ENCODE data around the gene APBB2. TPM values are rescaled to one million over a fixed set of nuclear protein-coding genes. Genes with fewer than 3 reads are reported as not detected.

Gene APBB2
- total RNA-seq, 2 donors from 2014 or later: 56.1 to 64.8 TPM

GRCh38 chr4:41176340-41176739 lies 38.0 kb downstream of the APBB2 start:
- DNase-seq: no peak
- H3K36me3 ChIP-seq (ENCODE audit: control insufficient read depth, insufficient read depth, low read length): no peaks in the 10 kb centered on the region
- TF ChIP-seq, protein P1, sequence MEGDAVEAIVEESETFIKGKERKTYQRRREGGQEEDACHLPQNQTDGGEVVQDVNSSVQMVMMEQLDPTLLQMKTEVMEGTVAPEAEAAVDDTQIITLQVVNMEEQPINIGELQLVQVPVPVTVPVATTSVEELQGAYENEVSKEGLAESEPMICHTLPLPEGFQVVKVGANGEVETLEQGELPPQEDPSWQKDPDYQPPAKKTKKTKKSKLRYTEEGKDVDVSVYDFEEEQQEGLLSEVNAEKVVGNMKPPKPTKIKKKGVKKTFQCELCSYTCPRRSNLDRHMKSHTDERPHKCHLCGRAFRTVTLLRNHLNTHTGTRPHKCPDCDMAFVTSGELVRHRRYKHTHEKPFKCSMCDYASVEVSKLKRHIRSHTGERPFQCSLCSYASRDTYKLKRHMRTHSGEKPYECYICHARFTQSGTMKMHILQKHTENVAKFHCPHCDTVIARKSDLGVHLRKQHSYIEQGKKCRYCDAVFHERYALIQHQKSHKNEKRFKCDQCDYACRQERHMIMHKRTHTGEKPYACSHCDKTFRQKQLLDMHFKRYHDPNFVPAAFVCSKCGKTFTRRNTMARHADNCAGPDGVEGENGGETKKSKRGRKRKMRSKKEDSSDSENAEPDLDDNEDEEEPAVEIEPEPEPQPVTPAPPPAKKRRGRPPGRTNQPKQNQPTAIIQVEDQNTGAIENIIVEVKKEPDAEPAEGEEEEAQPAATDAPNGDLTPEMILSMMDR (conservative IDR thresholded peaks at IDR 0.05): no peak
- Mint-ChIP-seq H3K9me3 (no peaks in the 10 kb centered on the region), H3K4me1 (peaks cover 31% of the 10 kb centered on the region), H3K4me3 (no peak overlapping the region), H3K27me3 (ENCODE audit: insufficient read depth) (no peaks in the 10 kb centered on the region), H3K27ac (no peak overlapping the region), H3K36me3 (ENCODE audit: low read depth) (no peaks in the 10 kb centered on the region)
- H3K4me3 ChIP-seq (ENCODE audit: low read length): no peak overlapping the region
- H3K9me3 ChIP-seq (ENCODE audit: control insufficient read depth, low read length): no peaks in the 10 kb centered on the region
- H3K4me1 ChIP-seq (ENCODE audit: control insufficient read depth, insufficient read depth, low read length): peaks cover 5% of the 10 kb centered on the region
- no peak overlapping the region for H3K27ac ChIP-seq (ENCODE audit: low read depth, low read length)
- H3K9ac ChIP-seq (ENCODE audit: extremely low read depth, low read length, poor library complexity, severe bottlenecking): no peak overlapping the region
- 90% methylated on average over 1 of the region's 1 CpG; no CpG with 5 or more reads in 1 of the 2 experiments for WGBS, 2 experiments (ENCODE audit: insufficient coverage in 1 of 2, insufficient read length in 1 of 2)
- no peaks in the 10 kb centered on the region for H3K27me3 ChIP-seq (ENCODE audit: control insufficient read depth, insufficient read depth, low read length, poor library complexity, severe bottlenecking)

- Histone ChIP-seq H3K9me3 (ENCODE audit: control insufficient read depth, low read length) (no peaks in the 10 kb centered on the region), H3K9ac (ENCODE audit: extremely low read depth, low read length, poor library complexity, severe bottlenecking) (no peak overlapping the region), H3K4me1 (ENCODE audit: control insufficient read depth, insufficient read depth, low read length) (peaks cover 5% of the 10 kb centered on the region), H3K4me3 (ENCODE audit: low read length) (no peak overlapping the region), H3K36me3 (ENCODE audit: control insufficient read depth, insufficient read depth, low read length) (no peaks in the 10 kb centered on the region), H3K27ac (ENCODE audit: low read depth, low read length) (no peak overlapping the region), H3K27me3 (ENCODE audit: control insufficient read depth, insufficient read depth, low read length, poor library complexity, severe bottlenecking) (no peaks in the 10 kb centered on the region)
- no peak overlapping the region for H3K4me3 Mint-ChIP-seq
- TF ChIP-seq, protein P1 (conservative IDR thresholded peaks at IDR 0.05): no peak
- DNase-seq: no peak
- H3K9me3 Mint-ChIP-seq: no peaks in the 10 kb centered on the region
- H3K4me1 Mint-ChIP-seq: peaks cover 36% of the 10 kb centered on the region
- no peak overlapping the region for H3K27ac Mint-ChIP-seq
- no peaks in the 10 kb centered on the region for H3K27me3 Mint-ChIP-seq (ENCODE audit: insufficient read depth)
- H3K36me3 Mint-ChIP-seq (ENCODE audit: low read depth): no peaks in the 10 kb centered on the region
These were observed 38.5 kb downstream of the APBB2 start for GRCh38 chr4:41175794-41176193.

- no peak overlapping the region for H3K4me3 Mint-ChIP-seq
- DNase-seq: no peak
- no peak overlapping the region for H3K9ac ChIP-seq (ENCODE audit: extremely low read depth, low read length, poor library complexity, severe bottlenecking)
These were observed 39.9 kb downstream of the APBB2 start for GRCh38 chr4:41174444-41174843.

More at GRCh38 chr4:41174444-41174843, 39.9 kb downstream of the APBB2 start:
- no peak overlapping the region for H3K4me3 ChIP-seq (ENCODE audit: low read length)
- Mint-ChIP-seq H3K36me3 (ENCODE audit: low read depth) (no peaks in the 10 kb centered on the region), H3K4me1 (peaks cover 35% of the 10 kb centered on the region), H3K27me3 (ENCODE audit: insufficient read depth) (no peaks in the 10 kb centered on the region), H3K27ac (no peak overlapping the region), H3K9me3 (no peaks in the 10 kb centered on the region)
- no peaks in the 10 kb centered on the region for H3K9me3 ChIP-seq (ENCODE audit: control insufficient read depth, low read length)
- H3K27ac ChIP-seq (ENCODE audit: low read depth, low read length): no peak overlapping the region
- no peaks in the 10 kb centered on the region for H3K4me1 ChIP-seq (ENCODE audit: control insufficient read depth, insufficient read depth, low read length)
- H3K36me3 ChIP-seq (ENCODE audit: control insufficient read depth, insufficient read depth, low read length): no peaks in the 10 kb centered on the region
- WGBS, 2 experiments (ENCODE audit: insufficient coverage in 1 of 2, insufficient read length in 1 of 2): 94 to 99% methylated on average over 2 to 4 of the region's 4 CpGs
- TF ChIP-seq, protein P1 (conservative IDR thresholded peaks at IDR 0.05): no peak
- no peaks in the 10 kb centered on the region for H3K27me3 ChIP-seq (ENCODE audit: control insufficient read depth, insufficient read depth, low read length, poor library complexity, severe bottlenecking)

All from endodermal cell (in vitro differentiated cells).